B cell (primary cell): ENCODE measurements around the gene GPC4.

Experiments used
- EZH2 ChIP-seq: IDR thresholded peaks from 2 replicates; pipeline ENCODE4 v1.6.1; 2012; ENCODE audit warnings: borderline replicate concordance, low read depth, mild to moderate bottlenecking, moderate library complexity, low read length; ENCODE audit not compliant: insufficient read depth, poor library complexity, severe bottlenecking
- TF ChIP-seq, protein P1 (sequence below): fragments of 200-600 bp; IDR thresholded peaks from one replicate; pipeline ENCODE4 v1.8.0; 2022; ENCODE audit warnings: antibody characterized with exemption, mild to moderate bottlenecking

DNA sequence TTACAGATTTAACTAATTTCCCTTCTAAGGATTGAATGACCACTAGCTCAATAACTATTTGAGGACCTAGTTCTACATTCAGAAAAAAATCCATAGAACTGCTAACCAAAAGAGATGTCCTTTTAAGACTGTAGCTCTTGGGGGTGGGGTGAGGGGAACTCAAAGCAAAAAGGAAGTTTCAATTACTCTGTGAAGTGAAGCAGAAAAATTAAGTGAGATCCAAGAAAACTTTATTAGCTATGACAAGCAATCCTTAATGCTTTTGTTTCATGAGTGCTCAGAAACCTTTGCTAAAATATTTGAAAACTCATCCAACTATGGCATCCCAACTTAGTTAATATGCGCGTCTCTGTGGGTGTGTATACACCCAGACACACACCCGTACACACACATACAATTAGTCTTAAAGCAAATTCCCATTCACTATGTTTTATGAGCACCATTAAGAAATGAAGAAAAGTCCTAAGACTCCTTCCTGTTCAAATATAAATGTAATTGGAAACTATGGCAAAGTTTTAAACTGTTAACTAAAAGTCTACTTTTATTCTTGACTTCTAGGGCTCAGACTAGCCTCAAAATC, 44.5 kb downstream of the GPC4 start:
- TF ChIP-seq, protein P1, sequence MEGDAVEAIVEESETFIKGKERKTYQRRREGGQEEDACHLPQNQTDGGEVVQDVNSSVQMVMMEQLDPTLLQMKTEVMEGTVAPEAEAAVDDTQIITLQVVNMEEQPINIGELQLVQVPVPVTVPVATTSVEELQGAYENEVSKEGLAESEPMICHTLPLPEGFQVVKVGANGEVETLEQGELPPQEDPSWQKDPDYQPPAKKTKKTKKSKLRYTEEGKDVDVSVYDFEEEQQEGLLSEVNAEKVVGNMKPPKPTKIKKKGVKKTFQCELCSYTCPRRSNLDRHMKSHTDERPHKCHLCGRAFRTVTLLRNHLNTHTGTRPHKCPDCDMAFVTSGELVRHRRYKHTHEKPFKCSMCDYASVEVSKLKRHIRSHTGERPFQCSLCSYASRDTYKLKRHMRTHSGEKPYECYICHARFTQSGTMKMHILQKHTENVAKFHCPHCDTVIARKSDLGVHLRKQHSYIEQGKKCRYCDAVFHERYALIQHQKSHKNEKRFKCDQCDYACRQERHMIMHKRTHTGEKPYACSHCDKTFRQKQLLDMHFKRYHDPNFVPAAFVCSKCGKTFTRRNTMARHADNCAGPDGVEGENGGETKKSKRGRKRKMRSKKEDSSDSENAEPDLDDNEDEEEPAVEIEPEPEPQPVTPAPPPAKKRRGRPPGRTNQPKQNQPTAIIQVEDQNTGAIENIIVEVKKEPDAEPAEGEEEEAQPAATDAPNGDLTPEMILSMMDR: no peak
- no peak for TF ChIP-seq EZH2
